HEK293 (cell line): ENCODE results near the gene TTC22.

Source experiments
- CTCF ChIA-PET: fragments of 350-600 bp; formaldehyde crosslinking; extraction: SDS; loops from one replicate; lab custom pipeline; 2021; ENCODE audit warnings: antibody characterized with exemption; lab: Yijun Ruan, JAX
- POLR2A ChIA-PET: fragments of 300-600 bp; formaldehyde crosslinking; extraction: SDS; loops from one replicate; lab custom pipeline; 2020; ENCODE audit warnings: antibody characterized with exemption, inconsistent platforms; lab: Yijun Ruan, JAX
- H3K27ac ChIP-seq: fragments of 200-500 bp; sonication (Bioruptor generic); 2 replicates; pipeline ENCODE4 v1.5.1; 2014; ENCODE audit warnings: low read depth, low read length, control low read depth, inconsistent platforms; ENCODE audit errors: extremely low read depth
- H3K36me3 ChIP-seq, 2 experiments: fragments of 200-500 bp in 1 of 2; sonication (Bioruptor generic) in 1 of 2; 1 replicate in 1 of 2; 2 replicates in 1 of 2; pipeline ENCODE4 v1.5.1; 2014 to 2017; ENCODE audit warnings: inconsistent platforms in 2 of 2, low read length in 2 of 2; ENCODE audit not compliant: control insufficient read depth in 2 of 2, insufficient read depth in 1 of 2
- H3K4me1 ChIP-seq: fragments of 200-500 bp; sonication (Bioruptor generic); 2 replicates; pipeline ENCODE4 v1.5.1; 2014; ENCODE audit warnings: mild to moderate bottlenecking, low read length, inconsistent platforms; ENCODE audit not compliant: control insufficient read depth, insufficient read depth
- H3K4me3 ChIP-seq: 2 replicates; pipeline ENCODE4 v1.5.1; 2011; ENCODE audit warnings: low read depth, mild to moderate bottlenecking, control low read depth, low read length, moderate library complexity
- H3K9me3 ChIP-seq: fragments of 200-500 bp; sonication (Bioruptor generic); 2 replicates; pipeline ENCODE4 v1.5.1; 2014; ENCODE audit warnings: low read depth, low read length, inconsistent platforms; ENCODE audit not compliant: control insufficient read depth, insufficient read depth
- BCL11B ChIP-seq: fragments of 450-650 bp; formaldehyde crosslinking; IDR thresholded peaks from 2 replicates; pipeline ENCODE4 v1.5.1; 2016; ENCODE audit warnings: low read depth, missing biosample characterization, missing genetic modification characterization
- EGR2 ChIP-seq: fragments of 450-650 bp; formaldehyde crosslinking; IDR thresholded peaks from 2 replicates; pipeline ENCODE4 v1.5.1; 2016; ENCODE audit warnings: low read depth, missing biosample characterization, missing genetic modification characterization
- MZF1 ChIP-seq: fragments of 450-650 bp; formaldehyde crosslinking; IDR thresholded peaks from 2 replicates; pipeline ENCODE4 v1.5.1; 2017; ENCODE audit warnings: missing biosample characterization, missing genetic modification characterization, borderline replicate concordance
- PATZ1 ChIP-seq: fragments of 450-650 bp; formaldehyde crosslinking; IDR thresholded peaks from 2 replicates; pipeline ENCODE4 v1.5.1; 2016; ENCODE audit warnings: missing biosample characterization, missing genetic modification characterization
- REST ChIP-seq: fragments of 450-650 bp; formaldehyde crosslinking; IDR thresholded peaks from 2 replicates; pipeline ENCODE4 v1.5.1; 2016; ENCODE audit warnings: missing biosample characterization, missing genetic modification characterization
- YY2 ChIP-seq: fragments of 450-650 bp; formaldehyde crosslinking; IDR thresholded peaks from 2 replicates; pipeline ENCODE4 v1.5.1; 2016; ENCODE audit warnings: missing biosample characterization, missing genetic modification characterization
- ZBTB1 ChIP-seq: fragments of 450-650 bp; formaldehyde crosslinking; IDR thresholded peaks from 2 replicates; pipeline ENCODE4 v1.5.1; 2016; ENCODE audit warnings: missing biosample characterization, missing genetic modification characterization
- ZIC2 ChIP-seq: fragments of 450-650 bp; formaldehyde crosslinking; IDR thresholded peaks from 2 replicates; pipeline ENCODE4 v1.5.1; 2016; ENCODE audit warnings: missing biosample characterization, missing genetic modification characterization
- ZNF146 ChIP-seq: fragments of 450-650 bp; formaldehyde crosslinking; IDR thresholded peaks from 2 replicates; pipeline ENCODE4 v1.5.1; 2016; ENCODE audit warnings: missing biosample characterization, missing genetic modification characterization
- ZNF175 ChIP-seq: fragments of 450-650 bp; formaldehyde crosslinking; IDR thresholded peaks from 2 replicates; pipeline ENCODE4 v1.5.1; 2016; ENCODE audit warnings: missing biosample characterization, missing genetic modification characterization
- ZNF341 ChIP-seq: fragments of 450-650 bp; formaldehyde crosslinking; IDR thresholded peaks from 2 replicates; pipeline ENCODE4; 2016; ENCODE audit warnings: low read depth, missing biosample characterization, missing genetic modification characterization
- ZNF449 ChIP-seq: fragments of 450-650 bp; formaldehyde crosslinking; IDR thresholded peaks from 2 replicates; pipeline ENCODE4 v1.5.1; 2017; ENCODE audit warnings: missing biosample characterization, mild to moderate bottlenecking, missing genetic modification characterization, moderate library complexity
- ZNF629 ChIP-seq: fragments of 450-650 bp; formaldehyde crosslinking; IDR thresholded peaks from 2 replicates; pipeline ENCODE4 v1.5.1; 2017; ENCODE audit warnings: missing biosample characterization, missing genetic modification characterization
- ZNF658 ChIP-seq: fragments of 450-650 bp; formaldehyde crosslinking; IDR thresholded peaks from 2 replicates; pipeline ENCODE4; 2016; ENCODE audit warnings: missing biosample characterization, missing genetic modification characterization
- ZNF664 ChIP-seq: fragments of 450-650 bp; formaldehyde crosslinking; IDR thresholded peaks from 2 replicates; pipeline ENCODE4 v1.5.1; 2016; ENCODE audit warnings: missing biosample characterization, missing genetic modification characterization
- ZNF776 ChIP-seq: fragments of 450-650 bp; formaldehyde crosslinking; IDR thresholded peaks from 2 replicates; pipeline ENCODE4 v1.5.0; 2017; ENCODE audit warnings: missing biosample characterization, missing genetic modification characterization, borderline replicate concordance
- ZSCAN18 ChIP-seq: fragments of 450-650 bp; formaldehyde crosslinking; IDR thresholded peaks from 2 replicates; pipeline ENCODE4 v1.5.1; 2016; ENCODE audit warnings: missing biosample characterization, missing genetic modification characterization

TTC22 gene

GRCh38 chr1:54803761-54804470 lies 2.8 kb upstream of the TTC22 start:
- H3K4me3 ChIP-seq: no peak overlapping the region
- TF ChIP-seq ZNF175 (tag by site-specific recombination) (no peak), REST (peak; percentile 88)
- TF ChIP-seq, all 188 proteins: peak for 1
- Histone ChIP-seq H3K36me3 (no peaks in the 10 kb centered on the region), H3K4me1 (no peaks in the 10 kb centered on the region), H3K9me3 (no peaks in the 10 kb centered on the region), H3K27ac (no peak overlapping the region)
- ChIA-PET POLR2A (no interaction called here), CTCF (interaction anchor here (1.0 kb wide), 1 partner anchor 28 kb away, joined by 3 read pairs; no protein-coding TSS in a partner anchor)

GRCh38 chr1:54800041-54800898 lies 853 bp downstream of the TTC22 start:
- POLR2A ChIA-PET: no interaction called here
- H3K36me3 ChIP-seq: no peaks in the 10 kb centered on the region
- no peaks in the 10 kb centered on the region for H3K4me1 ChIP-seq
- H3K27ac ChIP-seq: no peak overlapping the region
- TF ChIP-seq ZNF449 (tag by site-specific recombination): peak; percentile 34; the same call in 1 of the 2 replicates
- 0 out of 2 replicates have a peak, but pooled peaks have one; percentile 16 for TF ChIP-seq EGR2
- no peak for TF ChIP-seq ZNF629 (tag by site-specific recombination)
- no peak for TF ChIP-seq ZNF776 (tag by site-specific recombination)
- TF ChIP-seq, all 188 proteins: peak for 2
- no peaks in the 10 kb centered on the region for H3K9me3 ChIP-seq
- CTCF ChIA-PET: no interaction called here
- no peak overlapping the region for H3K4me3 ChIP-seq

GRCh38 chr1:54798769-54799641 lies 2.1 kb downstream of the TTC22 start:
- ChIA-PET POLR2A (no interaction called here), CTCF (interaction anchor here (0.6 to 1.2 kb wide), 2 partner anchors 9 to 532 kb away, joined by 3 to 4 read pairs; no protein-coding TSS in a partner anchor)
- no peaks in the 10 kb centered on the region for H3K36me3 ChIP-seq
- H3K4me1 ChIP-seq: no peaks in the 10 kb centered on the region
- no peak overlapping the region for H3K4me3 ChIP-seq
- H3K9me3 ChIP-seq: no peaks in the 10 kb centered on the region
- no peak overlapping the region for H3K27ac ChIP-seq
- TF ChIP-seq ZSCAN18 (tag by site-specific recombination) (no peak), PATZ1 (tag by site-specific recombination) (no peak), YY2 (tag by site-specific recombination) (no peak), BCL11B (tag by site-specific recombination) (no peak), ZIC2 (tag by site-specific recombination) (peak; percentile 94), ZNF341 (tag by site-specific recombination) (0 out of 2 replicates have a peak, but pooled peaks have one; percentile 13), ZNF658 (tag by site-specific recombination) (no peak), ZNF664 (peak; percentile 78; the same call in 1 of the 2 replicates), ZBTB1 (tag by site-specific recombination) (no peak), MZF1 (peak; percentile 83; the same call in 1 of the 2 replicates), ZNF146 (tag by site-specific recombination) (no peak)
